ENCODE data around the gene RPS6KA2.

DNA sequence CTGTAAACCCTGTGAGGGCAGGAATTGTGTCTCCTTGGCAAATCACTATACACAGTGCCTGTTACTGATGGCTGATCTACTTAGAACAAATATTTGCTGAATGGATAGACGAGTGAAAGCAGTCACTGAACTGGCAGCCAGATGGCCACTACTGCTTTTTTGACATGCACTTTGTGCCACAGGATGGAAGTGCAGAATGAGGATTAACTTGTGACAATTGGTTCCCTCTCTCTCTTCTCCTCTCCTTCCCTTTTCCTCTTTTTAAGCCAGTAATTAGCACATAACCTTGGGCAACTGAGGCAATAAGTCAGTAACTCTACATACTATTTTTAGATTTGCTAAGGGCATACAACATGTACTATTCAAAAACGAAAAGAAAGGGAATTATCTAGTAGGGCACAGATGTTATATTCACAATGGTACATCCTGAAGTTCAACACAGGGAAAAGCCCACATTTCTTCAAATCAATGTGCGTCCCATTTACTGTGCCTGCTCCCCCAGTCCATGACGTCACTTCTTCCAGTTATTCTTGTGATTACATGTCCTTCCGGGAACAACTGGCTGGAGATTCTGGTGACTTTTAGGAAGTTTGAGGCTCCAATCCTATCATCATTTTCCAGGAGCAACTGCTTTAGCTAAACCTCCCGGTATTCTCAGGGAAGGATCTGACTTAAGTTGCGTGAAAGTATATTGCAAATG lies 17.0 kb upstream of the RPS6KA2 start:
- TF ChIP-seq, protein P1, sequence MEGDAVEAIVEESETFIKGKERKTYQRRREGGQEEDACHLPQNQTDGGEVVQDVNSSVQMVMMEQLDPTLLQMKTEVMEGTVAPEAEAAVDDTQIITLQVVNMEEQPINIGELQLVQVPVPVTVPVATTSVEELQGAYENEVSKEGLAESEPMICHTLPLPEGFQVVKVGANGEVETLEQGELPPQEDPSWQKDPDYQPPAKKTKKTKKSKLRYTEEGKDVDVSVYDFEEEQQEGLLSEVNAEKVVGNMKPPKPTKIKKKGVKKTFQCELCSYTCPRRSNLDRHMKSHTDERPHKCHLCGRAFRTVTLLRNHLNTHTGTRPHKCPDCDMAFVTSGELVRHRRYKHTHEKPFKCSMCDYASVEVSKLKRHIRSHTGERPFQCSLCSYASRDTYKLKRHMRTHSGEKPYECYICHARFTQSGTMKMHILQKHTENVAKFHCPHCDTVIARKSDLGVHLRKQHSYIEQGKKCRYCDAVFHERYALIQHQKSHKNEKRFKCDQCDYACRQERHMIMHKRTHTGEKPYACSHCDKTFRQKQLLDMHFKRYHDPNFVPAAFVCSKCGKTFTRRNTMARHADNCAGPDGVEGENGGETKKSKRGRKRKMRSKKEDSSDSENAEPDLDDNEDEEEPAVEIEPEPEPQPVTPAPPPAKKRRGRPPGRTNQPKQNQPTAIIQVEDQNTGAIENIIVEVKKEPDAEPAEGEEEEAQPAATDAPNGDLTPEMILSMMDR (IDR thresholded peaks at IDR 0.05) = no peak
- TF ChIP-seq POLR2A (IDR thresholded peaks at IDR 0.05) = no peak

Data from breast epithelium (tissue), 3 donors.